GM18511 (cell line): ENCODE data around the gene WDR59.
A peak's percentile ranks its signal among the peaks of the same experiment; 100 is the strongest.
"Not testable (repeated sequence)": the region's sequence is repeated elsewhere in the genome, so short reads cannot be mapped to it uniquely, and the experiment has no call there.

Source experiments
- ATAC-seq: cut with Tn5 transposase; IDR thresholded peaks from one replicate; pipeline ENCODE4 v1.9.1; 2021; ENCODE audit warnings: mild to moderate bottlenecking, moderate library complexity; ENCODE audit not compliant: unreplicated experiment

WDR59 gene

DNA sequence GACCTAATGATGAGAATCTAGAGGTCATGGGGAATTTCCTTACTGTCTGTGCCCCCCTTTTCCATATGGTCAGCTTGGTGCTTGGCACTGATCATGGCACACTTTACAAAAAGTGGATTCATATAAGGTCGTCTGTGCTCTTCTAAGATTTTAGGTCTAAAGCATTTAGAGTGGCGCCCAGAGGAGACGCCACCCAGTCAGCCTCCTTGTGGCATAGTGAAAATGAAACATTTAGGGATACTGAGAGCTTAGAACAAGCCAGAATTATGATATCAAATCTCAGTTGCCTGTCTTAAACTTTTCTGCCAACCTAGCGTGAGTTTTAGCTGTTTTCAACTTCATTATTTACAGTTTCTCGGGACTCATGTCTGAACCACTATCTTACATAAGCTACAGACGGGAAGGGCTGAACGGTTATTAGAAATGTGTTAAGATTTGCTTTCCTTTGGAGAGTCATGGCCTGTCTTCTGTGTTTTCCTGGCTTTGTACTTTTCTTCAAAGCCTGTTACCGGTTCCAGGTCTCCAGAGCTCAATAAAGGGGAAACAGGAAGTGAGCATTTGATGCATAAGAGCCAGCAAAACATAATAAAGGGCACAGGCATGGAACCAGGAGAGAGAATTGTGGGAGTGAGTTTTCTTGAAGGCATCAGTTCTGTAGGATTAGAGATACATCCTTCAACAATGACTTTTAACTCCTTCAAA lies 27.6 kb upstream of the WDR59 start:
- ATAC-seq = peak; percentile 27

DNA sequence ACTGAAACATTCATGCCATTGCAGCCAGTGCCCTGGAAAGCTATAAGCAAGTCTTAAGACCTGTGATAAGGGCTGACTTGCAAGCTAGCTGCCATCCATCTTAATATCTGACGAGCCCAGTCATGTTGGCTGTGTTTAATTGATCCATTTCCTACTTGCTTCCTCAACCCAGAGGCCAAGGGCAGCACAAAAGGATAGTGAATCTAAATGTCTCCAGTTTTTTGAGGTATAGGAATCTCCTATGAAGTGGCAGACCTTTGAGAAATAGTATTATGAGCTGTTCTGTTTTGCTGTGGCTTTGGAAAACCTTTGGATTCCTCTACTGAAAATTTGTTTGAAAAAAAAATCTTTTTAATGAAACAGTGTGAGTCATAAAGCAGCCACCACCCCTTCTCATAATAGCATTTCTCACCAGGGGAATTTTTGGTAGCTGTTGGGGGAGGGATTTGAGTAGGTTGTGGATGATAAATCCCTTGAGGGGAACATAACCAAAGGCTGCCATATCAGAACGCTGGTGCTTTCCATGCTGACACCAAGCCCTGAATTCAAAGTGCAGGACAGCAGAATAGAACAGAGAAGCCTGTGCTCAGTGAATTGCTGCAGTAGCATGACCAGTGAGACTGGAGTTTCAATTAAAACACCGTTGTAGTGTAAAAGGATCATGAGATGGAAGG lies 26.8 kb upstream of the WDR59 start:
- ATAC-seq = peak; percentile 79

DNA sequence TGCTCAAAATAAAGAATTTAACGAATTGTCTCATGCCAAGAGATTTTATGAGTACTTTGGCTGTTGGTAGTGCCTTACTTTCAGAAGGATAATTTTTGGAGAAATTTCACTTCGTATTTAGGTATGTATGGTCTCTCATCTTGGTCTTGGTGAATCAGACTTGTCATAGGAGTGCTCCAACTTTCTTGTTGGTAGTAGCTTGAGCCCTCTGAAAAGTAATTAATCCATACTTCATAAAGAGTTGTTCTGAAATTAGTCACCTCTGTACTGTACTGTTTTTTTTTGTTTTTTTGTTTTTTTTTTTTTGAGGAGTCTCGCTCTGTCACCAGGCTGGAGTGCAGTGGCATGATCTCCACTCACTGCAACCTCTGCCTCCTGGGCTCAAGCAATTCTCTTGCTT lies 25.5 kb upstream of the WDR59 start:
- ATAC-seq = no peak

DNA sequence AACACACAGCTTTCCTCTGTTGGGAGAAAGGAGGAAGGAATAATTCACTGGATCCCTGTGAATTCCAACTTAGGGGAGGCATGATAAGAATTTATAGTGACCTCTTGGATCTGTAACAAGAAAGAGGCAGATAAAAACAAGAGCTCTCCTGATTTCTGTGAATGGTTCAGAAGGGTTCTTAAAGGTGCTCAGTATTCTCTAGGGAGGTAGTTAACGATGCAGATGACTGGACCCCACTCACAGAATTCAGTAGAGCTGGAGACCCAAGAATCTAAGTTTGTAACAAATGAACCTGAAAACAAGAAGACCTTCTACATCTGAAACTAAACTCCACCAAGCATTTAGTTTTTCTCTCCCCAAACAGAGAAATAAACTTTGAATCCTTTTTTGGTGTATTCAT lies 22.5 kb upstream of the WDR59 start:
- peak; percentile 51 for ATAC-seq

DNA sequence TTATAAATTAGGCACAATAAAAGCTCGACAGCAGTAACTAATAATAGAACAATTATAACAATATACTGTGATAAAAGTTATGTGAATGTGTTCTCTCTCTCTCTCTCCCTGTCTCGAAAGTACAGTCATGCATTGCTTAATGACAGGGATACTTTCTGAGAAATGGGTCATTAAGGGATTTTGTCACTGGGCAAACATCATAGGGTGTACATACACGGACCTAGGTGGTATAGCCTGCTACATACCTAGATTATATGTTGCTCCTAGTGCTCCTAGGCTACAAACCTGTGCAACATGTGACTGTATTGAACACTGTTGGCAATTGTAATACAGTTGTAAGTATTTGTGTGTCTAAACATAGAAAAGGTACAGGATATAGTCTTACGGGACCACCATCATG lies 20.8 kb upstream of the WDR59 start:
- no peak for ATAC-seq

DNA sequence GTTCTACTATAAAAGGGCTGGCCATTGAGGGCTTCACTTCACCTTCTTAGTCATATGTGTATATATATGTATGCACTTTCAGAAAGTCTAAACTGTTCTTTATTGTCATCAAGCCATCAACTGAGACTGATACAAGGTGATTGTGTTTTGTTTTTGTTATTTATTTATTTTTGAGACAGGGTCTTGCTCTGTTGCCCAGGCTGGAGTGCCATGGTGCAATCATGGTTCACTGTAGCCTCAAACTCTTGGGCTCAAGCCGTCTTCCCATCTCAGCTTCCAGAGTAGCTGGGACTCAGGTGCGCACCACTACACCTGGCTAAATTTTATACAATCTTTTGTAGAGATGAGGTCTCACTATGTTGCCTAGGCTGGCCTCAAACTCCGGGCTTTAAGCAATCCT lies 19.5 kb upstream of the WDR59 start:
- ATAC-seq = no peak

DNA sequence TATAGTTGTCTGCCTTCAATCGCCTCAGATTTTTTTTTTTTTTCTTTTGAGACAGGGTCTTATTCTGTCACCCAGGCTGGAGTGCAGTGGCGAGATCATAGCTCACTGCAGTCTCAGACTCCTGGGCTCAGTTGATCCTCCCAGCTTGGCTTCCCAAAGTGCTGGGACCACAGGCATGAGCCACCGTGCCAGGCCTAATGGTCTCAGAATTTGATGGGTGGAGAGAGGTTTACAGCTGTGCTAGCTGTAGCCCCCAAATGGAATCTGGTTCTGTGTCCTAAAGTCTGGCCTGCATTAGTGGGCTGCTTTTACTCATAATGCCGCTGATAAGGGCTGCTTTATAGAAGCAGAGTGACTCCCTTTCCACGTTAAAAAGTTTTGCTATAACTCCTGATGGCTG lies 19.0 kb upstream of the WDR59 start:
- ATAC-seq = no peak

DNA sequence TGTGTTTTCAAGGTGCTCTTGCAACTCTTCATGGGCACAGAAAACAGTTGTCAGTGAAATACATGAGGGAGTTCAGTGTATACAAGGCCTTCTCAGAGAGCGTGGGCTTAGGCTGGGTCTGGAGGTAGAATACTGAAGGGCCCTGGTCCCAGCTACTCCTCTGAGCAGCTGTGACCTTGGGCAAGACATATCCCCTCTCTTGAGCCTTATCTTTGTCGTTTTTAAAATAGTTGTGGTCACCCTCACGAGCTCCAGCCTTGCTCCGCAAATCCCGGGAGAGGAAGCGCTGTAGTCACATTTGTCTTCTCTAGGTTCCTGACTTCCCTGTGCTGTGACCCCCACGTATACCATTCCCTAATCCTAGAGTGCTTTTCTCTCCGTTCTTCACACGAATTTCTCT lies 17.6 kb upstream of the WDR59 start:
- no peak for ATAC-seq

DNA sequence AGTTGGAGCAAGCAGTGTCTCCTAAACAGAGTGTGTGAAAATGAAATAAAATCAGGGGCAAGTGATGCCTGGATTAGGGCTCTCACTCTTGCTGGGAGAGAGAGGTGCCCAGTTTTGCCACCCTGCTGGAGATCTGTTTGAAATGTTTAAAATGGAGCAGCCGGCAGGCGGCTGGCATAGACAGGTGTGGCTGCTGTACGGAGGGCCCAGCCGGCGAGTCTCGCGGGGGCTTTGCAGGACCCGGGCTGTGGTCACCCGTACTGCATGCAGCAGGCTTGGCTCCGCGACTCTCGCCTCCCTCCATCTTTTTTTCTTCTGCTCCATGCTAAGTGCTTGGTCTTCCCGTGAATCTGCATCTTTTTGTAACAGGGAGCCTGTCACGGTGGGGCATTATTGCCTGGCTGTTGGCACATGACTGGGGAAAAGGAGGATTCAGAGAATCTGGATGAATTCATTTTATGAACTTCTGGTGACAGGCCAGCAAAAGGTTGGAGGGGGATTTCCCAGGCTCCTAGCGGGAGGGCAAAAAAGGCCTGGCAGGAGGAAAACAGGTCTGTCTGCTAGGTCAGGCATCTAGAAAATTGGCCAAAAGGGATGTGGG lies 15.7 kb upstream of the WDR59 start:
- no peak for ATAC-seq

DNA sequence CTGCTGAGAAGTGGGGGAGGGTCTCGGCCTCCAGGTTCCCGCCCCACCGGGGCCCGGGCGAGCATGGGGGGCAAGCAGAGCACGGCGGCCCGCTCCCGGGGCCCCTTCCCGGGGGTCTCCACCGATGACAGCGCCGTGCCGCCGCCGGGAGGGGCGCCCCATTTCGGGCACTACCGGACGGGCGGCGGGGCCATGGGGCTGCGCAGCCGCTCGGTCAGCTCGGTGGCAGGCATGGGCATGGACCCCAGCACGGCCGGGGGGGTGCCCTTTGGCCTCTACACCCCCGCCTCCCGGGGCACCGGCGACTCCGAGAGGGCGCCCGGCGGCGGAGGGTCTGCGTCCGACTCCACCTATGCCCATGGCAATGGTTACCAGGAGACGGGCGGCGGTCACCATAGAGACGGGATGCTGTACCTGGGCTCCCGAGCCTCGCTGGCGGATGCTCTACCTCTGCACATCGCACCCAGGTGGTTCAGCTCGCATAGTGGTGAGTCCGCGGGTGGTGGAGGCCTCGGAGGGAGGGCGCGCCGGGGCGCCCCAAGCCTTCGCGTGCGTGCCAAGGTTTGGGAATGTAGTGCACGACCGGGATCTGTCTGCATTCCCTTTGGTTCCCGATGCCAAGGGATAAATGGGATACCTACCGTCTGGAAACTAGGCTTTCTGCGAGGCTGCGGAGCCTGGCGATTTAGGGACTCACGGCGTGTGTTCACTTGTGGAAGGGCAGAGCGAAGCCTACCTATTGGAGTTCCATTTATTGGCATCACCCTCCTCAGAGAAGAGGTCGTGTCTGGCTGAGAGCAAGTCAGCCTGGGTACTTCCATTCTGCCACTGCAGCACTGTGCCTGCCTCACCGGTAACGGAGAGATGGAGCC lies 14.9 kb upstream of the WDR59 start:
- peak; percentile 48 for ATAC-seq

DNA sequence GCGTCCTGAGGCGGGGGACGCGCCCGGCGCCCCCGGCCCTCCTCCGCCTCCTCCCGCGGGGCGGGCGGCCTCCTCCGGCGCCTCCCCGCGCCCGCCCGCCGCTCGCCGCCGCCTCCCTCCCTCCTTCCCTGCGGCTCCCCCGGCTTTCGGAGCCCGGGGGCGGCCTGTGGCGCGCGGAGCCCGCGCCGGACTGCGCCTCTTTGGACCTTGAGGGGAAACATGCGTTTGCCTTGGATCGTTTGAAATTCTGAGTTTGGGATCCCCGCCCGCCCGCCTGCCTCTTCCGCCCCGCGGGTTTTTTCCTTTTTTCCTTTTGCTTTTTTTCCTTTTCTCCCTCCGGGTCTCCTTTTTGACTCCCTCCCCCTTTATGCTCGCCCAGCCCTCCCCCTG lies 14.3 kb upstream of the WDR59 start:
- peak; percentile 36 for ATAC-seq

DNA sequence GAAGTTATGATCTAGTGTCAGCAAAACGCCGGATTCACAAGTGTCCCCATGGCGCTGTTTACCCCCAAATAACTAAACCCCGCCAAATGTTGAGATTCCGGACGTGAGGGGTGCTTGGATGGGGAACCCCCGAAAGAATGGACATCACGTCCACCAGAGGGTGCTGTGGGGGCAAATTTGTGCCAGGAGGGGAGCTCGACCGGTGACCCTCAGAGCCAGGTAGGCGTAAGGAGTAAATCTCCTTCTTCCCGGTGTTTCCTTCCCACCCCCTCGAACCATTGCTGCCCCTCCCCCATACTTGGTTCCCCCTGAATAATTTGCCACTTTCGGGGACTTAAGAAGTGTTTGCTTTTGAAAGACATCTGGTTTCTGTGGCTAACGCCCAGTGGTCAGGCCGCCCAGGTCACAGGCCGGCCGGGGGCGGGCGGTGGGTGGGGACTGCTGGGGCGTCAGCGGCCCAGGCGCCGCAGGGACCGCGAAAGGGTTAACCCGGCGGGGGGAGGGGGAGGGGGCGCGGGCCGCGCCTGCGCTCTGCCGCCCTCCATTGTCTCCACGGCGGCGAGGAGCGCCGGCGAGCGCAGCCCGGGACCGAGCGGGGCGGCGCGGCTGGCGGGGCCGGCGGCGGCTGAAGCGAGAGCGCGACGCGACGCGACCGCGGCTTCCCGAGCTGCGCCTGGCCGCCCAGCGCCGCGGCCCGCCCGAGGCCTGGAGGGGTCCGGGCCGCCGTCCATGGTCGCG lies 13.7 kb upstream of the WDR59 start, which contains the start of gene ZNRF1:
TSS of gene ZNRF1 (plus strand) at position 544 of the 738 bp plus-strand sequence. CDS start 648 bp downstream, outside the sequence.
- peak; percentile 66 for ATAC-seq

DNA sequence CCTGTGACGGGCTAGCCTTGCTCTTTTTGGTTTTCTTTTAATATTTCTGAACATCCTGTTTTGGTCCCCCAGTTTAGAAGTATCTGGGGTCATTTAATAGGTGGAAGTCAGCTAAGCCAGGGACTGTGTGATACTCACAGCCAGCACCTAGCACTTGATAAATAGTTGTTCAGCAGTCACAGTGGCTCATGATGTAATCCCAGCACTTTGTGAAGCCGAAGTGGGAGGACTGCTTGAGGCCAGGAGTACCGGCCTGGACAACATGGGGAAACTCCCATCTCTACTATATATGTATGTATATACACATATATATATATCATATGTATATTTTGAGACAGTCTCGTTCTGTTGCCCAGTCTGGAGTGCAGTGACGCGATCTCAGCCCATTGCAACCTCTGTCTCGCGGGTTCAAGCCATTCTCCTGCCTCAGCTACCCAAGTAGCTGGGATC lies 12.1 kb upstream of the WDR59 start:
- no peak for ATAC-seq

DNA sequence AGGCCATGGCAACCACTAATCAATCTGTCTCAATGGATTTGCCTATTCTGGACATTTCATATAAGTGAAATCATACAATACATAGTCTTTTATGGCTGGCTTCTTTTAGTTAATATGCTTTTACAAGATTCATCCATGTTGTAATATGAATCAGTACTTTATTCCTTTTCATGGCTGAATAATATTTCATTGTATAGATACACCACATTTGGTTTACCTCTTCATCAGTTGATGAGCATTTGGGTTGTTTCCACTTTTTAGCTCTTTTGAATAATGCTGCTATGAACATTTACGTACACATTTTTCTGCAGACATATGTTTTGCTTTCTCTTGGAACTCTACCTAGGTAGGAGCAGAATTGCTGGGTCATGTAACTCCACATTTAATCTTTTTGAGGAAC lies 11.1 kb upstream of the WDR59 start:
- ATAC-seq = no peak

DNA sequence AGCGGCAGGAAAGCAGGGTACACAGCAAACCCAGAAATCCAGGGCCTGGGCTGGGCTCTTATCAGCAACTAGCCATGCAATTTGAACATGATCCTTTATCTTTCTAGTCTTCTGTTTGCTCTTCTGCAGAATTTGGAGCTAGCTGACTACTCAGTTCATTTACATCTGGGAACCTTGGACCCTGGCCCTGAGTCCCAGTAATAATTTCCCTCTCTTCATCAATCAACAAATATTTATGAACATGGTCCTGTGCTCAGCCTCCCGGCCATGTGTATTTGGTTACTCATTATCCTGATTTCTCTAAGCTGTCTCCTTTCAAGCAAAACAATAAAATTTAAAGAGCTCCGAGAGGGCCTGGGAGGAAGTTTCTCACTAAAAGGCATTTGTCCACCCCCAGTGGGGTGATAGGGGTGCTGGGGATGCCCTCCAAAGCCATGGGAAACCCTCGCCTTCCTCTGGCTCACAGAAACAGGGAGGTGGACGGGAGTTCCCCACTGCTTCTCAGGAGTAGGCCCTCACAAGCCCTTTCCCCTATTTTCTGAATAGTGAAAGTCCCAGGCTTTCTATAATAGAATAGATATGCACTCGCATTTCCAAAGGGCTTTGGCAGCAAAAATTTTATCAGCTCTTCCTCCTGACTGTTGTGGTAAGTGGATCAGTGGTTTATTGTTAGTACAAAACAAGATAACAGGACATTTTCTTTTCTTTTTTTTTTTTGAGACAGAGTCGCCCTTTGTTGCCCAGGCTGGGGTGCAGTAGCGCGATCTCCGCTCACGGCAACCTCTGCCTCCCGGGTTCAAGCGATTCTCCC lies 6.9 kb upstream of the WDR59 start:
- no peak for ATAC-seq

DNA sequence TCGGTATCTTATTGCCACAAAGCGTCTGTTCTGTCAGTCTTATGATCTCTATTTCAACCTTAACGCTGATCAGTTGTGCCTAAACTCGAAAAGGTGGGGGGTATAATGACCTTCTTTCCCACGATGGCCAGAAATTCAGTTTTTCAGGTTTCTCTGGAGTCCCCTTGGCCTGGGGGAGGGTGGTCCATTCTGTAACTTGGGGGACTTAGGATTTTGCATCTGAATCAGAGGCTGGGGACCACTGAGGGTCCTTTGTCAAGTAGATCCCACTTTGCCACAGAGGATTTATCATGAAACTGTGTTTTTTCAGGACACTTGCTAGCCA lies 6.3 kb upstream of the WDR59 start:
- ATAC-seq = no peak

DNA sequence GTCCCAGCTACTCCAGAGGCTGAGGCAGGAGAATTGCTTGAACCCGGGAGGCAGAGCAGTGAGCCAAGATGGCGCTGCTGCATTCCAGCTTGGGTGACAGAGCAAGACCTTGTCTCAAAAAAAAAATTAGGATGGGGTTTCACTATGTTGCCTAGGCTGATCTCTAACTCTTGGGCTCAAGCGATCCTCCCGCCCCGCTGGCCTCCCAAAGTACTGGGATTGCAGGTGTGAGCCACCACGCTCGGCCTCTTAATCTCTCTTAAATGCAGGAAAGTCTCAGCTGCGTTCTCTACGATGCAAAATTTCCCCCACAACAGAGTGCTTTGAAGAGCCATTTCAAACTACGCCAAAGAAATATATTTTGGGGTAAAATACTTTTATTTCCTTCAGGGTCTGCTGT lies 5.9 kb upstream of the WDR59 start:
- no peak for ATAC-seq

DNA sequence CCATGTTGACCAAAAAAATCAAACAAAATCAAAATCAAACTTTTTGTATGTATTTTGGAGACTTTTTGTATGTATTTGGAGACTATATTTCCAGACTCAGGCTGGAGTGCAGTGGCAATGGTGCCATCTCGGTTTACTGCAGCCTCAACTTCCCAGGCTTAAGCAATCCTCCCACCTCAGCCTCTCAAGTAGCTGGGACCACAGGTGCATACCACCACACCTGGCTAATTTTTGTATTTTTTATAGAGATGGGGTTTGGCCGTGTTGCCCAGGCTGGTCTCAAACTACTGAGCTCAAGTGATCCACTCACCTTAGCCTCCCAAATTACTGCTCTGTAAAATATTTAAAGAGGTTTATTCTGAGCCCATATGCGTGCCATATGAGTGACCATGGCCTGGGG lies 4.9 kb upstream of the WDR59 start:
- ATAC-seq = not testable (repeated sequence)

DNA sequence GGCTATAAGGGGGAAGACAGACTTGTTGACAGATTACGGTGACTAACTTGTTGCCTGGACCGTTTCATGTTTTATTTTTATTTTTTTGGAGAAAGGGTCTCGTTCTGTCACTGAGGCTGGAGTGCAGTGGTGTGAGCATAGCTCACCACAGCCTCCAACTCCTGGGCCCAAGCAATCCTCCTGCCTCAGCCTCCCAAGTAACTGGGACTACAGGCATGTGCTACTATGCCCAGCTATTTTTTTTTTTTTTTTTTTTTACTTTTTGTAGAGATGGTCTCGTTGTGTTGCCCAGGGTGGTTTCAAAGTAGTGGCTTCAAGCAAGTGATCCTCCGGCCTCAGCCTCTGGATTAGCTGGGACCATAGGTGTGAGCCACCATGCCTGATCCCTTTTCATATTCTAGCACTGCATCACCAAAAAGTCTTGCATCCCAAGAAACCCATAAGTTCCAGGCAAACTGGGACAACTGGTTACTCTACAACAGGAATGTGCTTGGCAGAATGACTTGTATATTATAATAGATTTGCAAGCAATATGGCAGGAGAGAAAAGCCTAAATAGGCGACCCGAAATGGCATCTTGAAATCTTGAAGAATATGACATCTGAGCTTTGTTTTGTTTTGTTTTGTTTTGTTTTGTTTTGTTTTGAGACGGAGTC lies 2.2 kb upstream of the WDR59 start:
- ATAC-seq = no peak

DNA sequence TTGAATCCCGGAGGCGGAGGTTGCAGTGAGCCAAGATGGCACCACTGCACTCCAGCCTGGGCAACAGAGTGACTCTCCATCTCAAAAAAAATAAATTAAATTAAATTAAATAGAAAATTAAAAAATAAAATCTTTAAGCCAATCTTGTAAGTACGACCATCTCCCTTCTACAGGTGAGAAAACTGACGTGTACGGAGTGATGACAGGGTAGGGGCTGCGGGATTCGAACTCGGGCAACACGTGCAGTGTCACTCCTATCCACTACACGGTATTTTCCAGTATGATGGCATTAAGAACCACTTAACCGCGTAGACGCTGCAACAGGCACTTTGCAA lies 762 bp downstream of the WDR59 start:
- ATAC-seq = no peak
